ENCODE results near the gene MTERF2.
"Not testable (repeated sequence)": the region's sequence is repeated elsewhere in the genome, so short reads cannot be mapped to it uniquely, and the experiment has no call there.

Gene MTERF2

GRCh38 chr12:106986625-106987389 lies at the start of gene MTERF2:
MTERF2 (minus strand) TSS chr12:106987146; CDS start chr12:106978714, 8,432 bp downstream.
- no peaks in the 10 kb centered on the region for H3K9me3 Mint-ChIP-seq
- H3K4me1 Mint-ChIP-seq (ENCODE audit: low read depth), result peaks cover 25% of the 10 kb centered on the region

GRCh38 chr12:107035733-107036132 lies 48.8 kb upstream of the MTERF2 start:
- DNase-seq (ENCODE audit: low spot score), result no peak
- peaks cover 3% of the 10 kb centered on the region for H3K36me3 Mint-ChIP-seq (ENCODE audit: low read depth)
- H3K27ac Mint-ChIP-seq, result no peak overlapping the region
- H3K4me3 Mint-ChIP-seq, result no peak overlapping the region
- no peaks in the 10 kb centered on the region for H3K27me3 Mint-ChIP-seq (ENCODE audit: low read depth)
- no peaks in the 10 kb centered on the region for H3K4me1 Mint-ChIP-seq (ENCODE audit: low read depth)
- H3K9me3 Mint-ChIP-seq, result no peaks in the 10 kb centered on the region

More at GRCh38 chr12:106986625-106987389, at the start of gene MTERF2:
- Mint-ChIP-seq H3K36me3 (ENCODE audit: low read depth) (peaks cover 17% of the 10 kb centered on the region), H3K27ac (peak within 1 kb of the TSS; percentile 70), H3K27me3 (ENCODE audit: low read depth) (no peaks in the 10 kb centered on the region), H3K4me3 (peak within 1 kb of the TSS; percentile 91)
- DNase-seq (ENCODE audit: low spot score), result peak; percentile 69

- H3K27me3 Mint-ChIP-seq (ENCODE audit: low read depth), result no peaks in the 10 kb centered on the region
- no peaks in the 10 kb centered on the region for H3K9me3 Mint-ChIP-seq
- no peak overlapping the region for H3K4me3 Mint-ChIP-seq
- no peaks in the 10 kb centered on the region for H3K4me1 Mint-ChIP-seq (ENCODE audit: low read depth)
- peaks cover 3% of the 10 kb centered on the region for H3K36me3 Mint-ChIP-seq (ENCODE audit: low read depth)
- no peak overlapping the region for H3K27ac Mint-ChIP-seq
- DNase-seq (ENCODE audit: low spot score), result no peak
Observed at GRCh38 chr12:107033758-107034739, 47.1 kb upstream of the MTERF2 start.

- Mint-ChIP-seq H3K4me1 (ENCODE audit: low read depth) (no peaks in the 10 kb centered on the region), H3K27me3 (ENCODE audit: low read depth) (no peaks in the 10 kb centered on the region), H3K27ac (no peak overlapping the region), H3K4me3 (no peak overlapping the region), H3K36me3 (ENCODE audit: low read depth) (no peaks in the 10 kb centered on the region), H3K9me3 (no peaks in the 10 kb centered on the region)
- no peak for DNase-seq (ENCODE audit: low spot score)
Observed at GRCh38 chr12:107032266-107032665, 45.3 kb upstream of the MTERF2 start.

- Mint-ChIP-seq H3K9me3 (no peaks in the 10 kb centered on the region), H3K27ac (no peak overlapping the region), H3K27me3 (ENCODE audit: low read depth) (no peaks in the 10 kb centered on the region), H3K36me3 (ENCODE audit: low read depth) (no peaks in the 10 kb centered on the region), H3K4me3 (no peak overlapping the region), H3K4me1 (ENCODE audit: low read depth) (no peaks in the 10 kb centered on the region)
- DNase-seq (ENCODE audit: low spot score), result no peak
Observed at GRCh38 chr12:107031061-107031460, 44.1 kb upstream of the MTERF2 start.

- no peak for DNase-seq (ENCODE audit: low spot score)
- H3K9me3 Mint-ChIP-seq, result no peaks in the 10 kb centered on the region
- no peaks in the 10 kb centered on the region for H3K4me1 Mint-ChIP-seq (ENCODE audit: low read depth)
- no peaks in the 10 kb centered on the region for H3K36me3 Mint-ChIP-seq (ENCODE audit: low read depth)
- no peak overlapping the region for H3K4me3 Mint-ChIP-seq
- H3K27me3 Mint-ChIP-seq (ENCODE audit: low read depth), result no peaks in the 10 kb centered on the region
- H3K27ac Mint-ChIP-seq, result no peak overlapping the region
Observed at GRCh38 chr12:107029081-107029480, 42.1 kb upstream of the MTERF2 start.

- H3K36me3 Mint-ChIP-seq (ENCODE audit: low read depth), result no peaks in the 10 kb centered on the region
- no peak overlapping the region for H3K27ac Mint-ChIP-seq
- H3K4me1 Mint-ChIP-seq (ENCODE audit: low read depth), result no peaks in the 10 kb centered on the region
- no peak overlapping the region for H3K4me3 Mint-ChIP-seq
- no peaks in the 10 kb centered on the region for H3K9me3 Mint-ChIP-seq
- H3K27me3 Mint-ChIP-seq (ENCODE audit: low read depth), result no peaks in the 10 kb centered on the region
- DNase-seq (ENCODE audit: low spot score), result no peak
Observed at GRCh38 chr12:107027636-107028053, 40.7 kb upstream of the MTERF2 start.

GRCh38 chr12:107026806-107027635 lies 40.1 kb upstream of the MTERF2 start:
- H3K27ac Mint-ChIP-seq, result no peak overlapping the region
- H3K9me3 Mint-ChIP-seq, result no peaks in the 10 kb centered on the region
- H3K36me3 Mint-ChIP-seq (ENCODE audit: low read depth), result no peaks in the 10 kb centered on the region
- no peaks in the 10 kb centered on the region for H3K4me1 Mint-ChIP-seq (ENCODE audit: low read depth)
- DNase-seq (ENCODE audit: low spot score), result no peak
- no peak overlapping the region for H3K4me3 Mint-ChIP-seq
- H3K27me3 Mint-ChIP-seq (ENCODE audit: low read depth), result no peaks in the 10 kb centered on the region

- not testable (repeated sequence) for H3K4me1 Mint-ChIP-seq (ENCODE audit: low read depth); H3K36me3 Mint-ChIP-seq (ENCODE audit: low read depth); H3K9me3 Mint-ChIP-seq
Observed at GRCh38 chr12:107026356-107026755, 39.4 kb upstream of the MTERF2 start.

GRCh38 chr12:107025671-107026070 lies 38.7 kb upstream of the MTERF2 start:
- Mint-ChIP-seq H3K36me3 (ENCODE audit: low read depth) (no peaks in the 10 kb centered on the region), H3K27ac (no peak overlapping the region), H3K4me3 (no peak overlapping the region), H3K4me1 (ENCODE audit: low read depth) (no peaks in the 10 kb centered on the region), H3K27me3 (ENCODE audit: low read depth) (no peaks in the 10 kb centered on the region), H3K9me3 (no peaks in the 10 kb centered on the region)
- DNase-seq (ENCODE audit: low spot score), result no peak

More at GRCh38 chr12:107026356-107026755, 39.4 kb upstream of the MTERF2 start:
- not testable (repeated sequence) for DNase-seq (ENCODE audit: low spot score); H3K27me3 Mint-ChIP-seq (ENCODE audit: low read depth); H3K27ac Mint-ChIP-seq; H3K4me3 Mint-ChIP-seq

- no peaks in the 10 kb centered on the region for H3K9me3 Mint-ChIP-seq
- H3K4me1 Mint-ChIP-seq (ENCODE audit: low read depth), result no peaks in the 10 kb centered on the region
- no peaks in the 10 kb centered on the region for H3K27me3 Mint-ChIP-seq (ENCODE audit: low read depth)
- no peak for DNase-seq (ENCODE audit: low spot score)
- peaks cover 5% of the 10 kb centered on the region for H3K36me3 Mint-ChIP-seq (ENCODE audit: low read depth)
- no peak overlapping the region for H3K4me3 Mint-ChIP-seq
- no peak overlapping the region for H3K27ac Mint-ChIP-seq
Observed at GRCh38 chr12:107019546-107019945, 32.6 kb upstream of the MTERF2 start.

- H3K4me1 Mint-ChIP-seq (ENCODE audit: low read depth), result no peaks in the 10 kb centered on the region
- H3K9me3 Mint-ChIP-seq, result no peaks in the 10 kb centered on the region
- peaks cover 5% of the 10 kb centered on the region for H3K36me3 Mint-ChIP-seq (ENCODE audit: low read depth)
- no peak overlapping the region for H3K27ac Mint-ChIP-seq
- no peak overlapping the region for H3K4me3 Mint-ChIP-seq
- no peak for DNase-seq (ENCODE audit: low spot score)
- H3K27me3 Mint-ChIP-seq (ENCODE audit: low read depth), result no peaks in the 10 kb centered on the region
Observed at GRCh38 chr12:107017042-107017441, 30.1 kb upstream of the MTERF2 start.

- no peaks in the 10 kb centered on the region for H3K27me3 Mint-ChIP-seq (ENCODE audit: low read depth)
- H3K9me3 Mint-ChIP-seq, result no peaks in the 10 kb centered on the region
- no peak for DNase-seq (ENCODE audit: low spot score)
- no peak overlapping the region for H3K27ac Mint-ChIP-seq
- H3K4me3 Mint-ChIP-seq, result no peak overlapping the region
- H3K36me3 Mint-ChIP-seq (ENCODE audit: low read depth), result no peaks in the 10 kb centered on the region
- no peaks in the 10 kb centered on the region for H3K4me1 Mint-ChIP-seq (ENCODE audit: low read depth)
Observed at GRCh38 chr12:107014055-107014454, 27.1 kb upstream of the MTERF2 start.
